K562 (cell line): ENCODE data around the gene C1QA.

Experiments used
- BACH1 ChIP-seq: fragments of 200-800 bp; sonication (Bioruptor generic); IDR thresholded peaks from 2 replicates; pipeline ENCODE4 v1.6.1; 2016; ENCODE audit warnings: missing genetic modification characterization, missing compliant biosample characterization
- JUND ChIP-seq, 2 experiments: IDR thresholded peaks; 2 replicates in 1 of 2; 3 replicates in 1 of 2; pipeline ENCODE4 v1.6.1; 2011; ENCODE audit warnings: borderline replicate concordance in 2 of 2, low read depth in 2 of 2, low read length in 2 of 2, improper control_type of control experiment in 1 of 2, missing biosample characterization in 1 of 2, missing genetic modification characterization in 1 of 2, missing genetic modification reagents in 1 of 2

DNA sequence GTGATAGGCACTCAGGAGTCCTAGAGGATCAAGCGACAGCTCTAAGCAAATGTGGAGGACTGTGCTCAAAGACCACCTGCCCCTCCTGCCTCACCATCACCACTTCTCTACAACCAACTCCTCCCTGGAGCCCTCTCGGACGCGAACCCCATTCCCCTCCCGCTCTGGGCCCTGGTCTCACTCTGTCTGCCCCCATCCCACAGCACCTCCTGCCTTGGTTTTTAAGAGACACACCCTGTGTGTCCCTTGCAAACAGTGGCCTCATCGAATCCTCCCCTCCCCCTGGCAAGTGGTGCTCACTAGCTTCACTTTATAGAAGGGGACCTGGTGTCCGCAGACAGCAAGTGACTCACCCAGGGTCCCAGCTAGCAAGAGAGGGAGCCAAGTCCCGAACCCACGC, 44.4 kb upstream of the C1QA start:
- no peak for TF ChIP-seq JUND (IDR thresholded peaks at IDR 0.05; ENCODE audit: borderline replicate concordance, low read depth, low read length)
- no peak for TF ChIP-seq JUND (tag; IDR thresholded peaks at IDR 0.05; ENCODE audit: borderline replicate concordance, low read depth, low read length)
- TF ChIP-seq BACH1 (tag): no peak
